Endodermal cell (in vitro differentiated cells): ENCODE data around the gene SLX4IP. TPM values are rescaled to one million over a fixed set of nuclear protein-coding genes. Genes with fewer than 3 reads are reported as not detected.
A peak's percentile ranks its signal among the peaks of the same experiment; 100 is the strongest.

Experiments used
- DNase-seq: peaks from one replicate; pipeline ENCODE4 v3.0.0-alpha.2; 2017
- H3K27ac ChIP-seq: 2 replicates; pipeline ENCODE4 v1.5.1; 2013; ENCODE audit warnings: mild to moderate bottlenecking, low read depth, low read length, moderate library complexity
- H3K27me3 ChIP-seq: 2 replicates; pipeline ENCODE4 v1.6.1; 2013; ENCODE audit warnings: mild to moderate bottlenecking, low read length, moderate library complexity; ENCODE audit not compliant: insufficient read depth, control insufficient read depth, poor library complexity, severe bottlenecking
- H3K36me3 ChIP-seq: 2 replicates; pipeline ENCODE4 v1.7.0; 2013; ENCODE audit warnings: mild to moderate bottlenecking, low read length, moderate library complexity; ENCODE audit not compliant: control insufficient read depth, insufficient read depth
- H3K4me1 ChIP-seq: one replicate; pipeline ENCODE4 v1.7.0; 2013; ENCODE audit warnings: low read length; ENCODE audit not compliant: control insufficient read depth, insufficient read depth
- H3K4me3 ChIP-seq: 2 replicates; pipeline ENCODE4 v1.5.1; 2013; ENCODE audit warnings: mild to moderate bottlenecking, low read length, moderate library complexity
- H3K9ac ChIP-seq: 2 replicates; pipeline ENCODE4 v1.6.1; 2013; ENCODE audit warnings: mild to moderate bottlenecking, low read length, moderate library complexity; ENCODE audit not compliant: poor library complexity, severe bottlenecking; ENCODE audit errors: extremely low read depth
- H3K9me3 ChIP-seq: 2 replicates; pipeline ENCODE4 v1.6.1; 2013; ENCODE audit warnings: mild to moderate bottlenecking, low read length, moderate library complexity; ENCODE audit not compliant: control insufficient read depth
- H3K27ac Mint-ChIP-seq: 2 replicates; pipeline ENCODE4 v1.8.0; 2020; ENCODE audit warnings: mixed read lengths
- H3K27me3 Mint-ChIP-seq: 2 replicates; pipeline ENCODE4 v1.8.0; 2021; ENCODE audit warnings: mild to moderate bottlenecking, mixed read lengths; ENCODE audit not compliant: insufficient read depth
- H3K36me3 Mint-ChIP-seq: 2 replicates; pipeline ENCODE4 v1.8.0; 2020; ENCODE audit warnings: low read depth, mixed read lengths
- H3K4me1 Mint-ChIP-seq: 2 replicates; pipeline ENCODE4 v1.8.0; 2020; ENCODE audit warnings: mixed read lengths
- H3K4me3 Mint-ChIP-seq: 2 replicates; pipeline ENCODE4 v1.8.0; 2020; ENCODE audit warnings: mild to moderate bottlenecking, moderate library complexity, mixed read lengths
- H3K9me3 Mint-ChIP-seq: 2 replicates; pipeline ENCODE4 v1.8.0; 2020; ENCODE audit warnings: mild to moderate bottlenecking, mixed read lengths
- CTCF ChIP-seq: fragments of 200-600 bp; sonication (generic); conservative IDR thresholded peaks from 2 replicates; pipeline ENCODE4 v1.5.0; 2021; ENCODE audit warnings: antibody characterized with exemption, mild to moderate bottlenecking
- whole genome bisulfite sequencing, 2 experiments: methylation state at CpG; one replicate each; pipeline versions ENCODE4 v1.1.5 to v1.1.7; 2013; ENCODE audit warnings: missing lambda C conversion rate in 2 of 2, mixed read lengths in 1 of 2; ENCODE audit not compliant: insufficient coverage in 1 of 2, insufficient read length in 1 of 2; 5-methylcytosine and 5-hydroxymethylcytosine counted together
- total RNA-seq, 2 donors: library from RNA; stranded (reverse); fragmentation: NEBNext Ultra II Directional in 1 of 2; extraction: Animal tissue kit (Norgen Biotek cat#: 25700) in 1 of 2; gene quantifications; 2 replicates in 1 of 2; 3 replicates in 1 of 2; pipeline ENCODE4 v1.2.1, GENCODE V29; 2021

SLX4IP gene
- total RNA-seq, 2 donors from 2014 or later = 9.2 to 9.5 TPM

GRCh38 chr20:10488534-10488933 is 53.4 kb downstream of the SLX4IP start:
- TF ChIP-seq CTCF = no peak
- H3K4me1 ChIP-seq = peaks cover 17% of the 10 kb centered on the region
- no peak overlapping the region for H3K9ac ChIP-seq
- WGBS, 2 experiments = 100% methylated on average over 1 of the region's 1 CpG; no CpG with 5 or more reads in 1 of the 2 experiments
- no peaks in the 10 kb centered on the region for H3K9me3 ChIP-seq
- Mint-ChIP-seq H3K9me3 (no peaks in the 10 kb centered on the region), H3K4me3 (no peak overlapping the region), H3K4me1 (peaks cover 42% of the 10 kb centered on the region), H3K27me3 (peaks cover 12% of the 10 kb centered on the region), H3K27ac (no peak overlapping the region), H3K36me3 (no peaks in the 10 kb centered on the region)
- no peak overlapping the region for H3K4me3 ChIP-seq
- DNase-seq = no peak
- no peaks in the 10 kb centered on the region for H3K36me3 ChIP-seq
- H3K27ac ChIP-seq = no peak overlapping the region
- H3K27me3 ChIP-seq = peaks cover 13% of the 10 kb centered on the region

GRCh38 chr20:10489853-10490252 is 54.7 kb downstream of the SLX4IP start:
- Mint-ChIP-seq H3K4me1 (peaks cover 38% of the 10 kb centered on the region), H3K4me3 (no peak overlapping the region), H3K27me3 (peaks cover 12% of the 10 kb centered on the region), H3K36me3 (no peaks in the 10 kb centered on the region), H3K27ac (peak overlapping the region; percentile 62), H3K9me3 (no peaks in the 10 kb centered on the region)
- H3K9me3 ChIP-seq = no peaks in the 10 kb centered on the region
- 17% methylated on average over 1 of the region's 1 CpG; no CpG with 5 or more reads in 1 of the 2 experiments for whole genome bisulfite sequencing, 2 experiments
- no peaks in the 10 kb centered on the region for H3K36me3 ChIP-seq
- no peak overlapping the region for H3K4me3 ChIP-seq
- DNase-seq = no peak
- H3K4me1 ChIP-seq = peaks cover 15% of the 10 kb centered on the region
- no peak for TF ChIP-seq CTCF
- H3K9ac ChIP-seq = no peak overlapping the region
- H3K27ac ChIP-seq = no peak overlapping the region
- peaks cover 13% of the 10 kb centered on the region for H3K27me3 ChIP-seq

DNA sequence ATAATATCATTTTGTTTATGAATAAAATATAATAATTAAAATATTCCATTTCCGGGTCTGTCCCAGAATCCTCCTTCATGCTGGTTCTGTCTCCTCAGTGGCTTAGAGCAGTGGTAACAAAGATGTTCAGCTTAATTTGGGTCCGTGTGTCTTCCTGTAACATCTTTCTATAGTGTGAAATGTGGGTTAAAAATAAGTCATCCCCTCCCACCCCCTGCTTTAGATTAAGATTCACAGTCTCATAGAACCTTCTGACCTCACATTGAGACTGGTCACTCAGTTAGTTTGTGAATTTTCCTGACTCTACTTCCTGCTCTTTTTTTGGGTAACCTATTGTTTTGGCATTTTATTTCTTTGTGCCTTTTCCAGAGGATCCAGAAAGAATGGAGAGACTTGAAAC is 55.2 kb downstream of the SLX4IP start:
- peak overlapping the region; percentile 90 for H3K27ac ChIP-seq
- Mint-ChIP-seq H3K4me3 (no peak overlapping the region), H3K4me1 (peaks cover 38% of the 10 kb centered on the region), H3K27ac (peak overlapping the region; percentile 84), H3K9me3 (no peaks in the 10 kb centered on the region), H3K27me3 (peaks cover 12% of the 10 kb centered on the region), H3K36me3 (no peaks in the 10 kb centered on the region)
- TF ChIP-seq CTCF = no peak
- H3K9ac ChIP-seq = no peak overlapping the region
- H3K9me3 ChIP-seq = no peaks in the 10 kb centered on the region
- H3K4me3 ChIP-seq = peak overlapping the region; percentile 2
- no peak for DNase-seq
- no peaks in the 10 kb centered on the region for H3K36me3 ChIP-seq
- peaks cover 15% of the 10 kb centered on the region for H3K4me1 ChIP-seq
- H3K27me3 ChIP-seq = peaks cover 13% of the 10 kb centered on the region
- 100% methylated on average over 1 of the region's 2 CpGs; no CpG with 5 or more reads in 1 of the 2 experiments for WGBS, 2 experiments
